ENCODE results near the gene SLC44A3.

Gene SLC44A3

GRCh38 chr1:94912263-94913184, 92.4 kb downstream of the SLC44A3 start:
- no peak for DNase-seq

GRCh38 chr1:94917251-94917650, 97.1 kb downstream of the SLC44A3 start:
- no peak for DNase-seq

- no peak for DNase-seq
Measured at GRCh38 chr1:94919241-94920030, 99.3 kb downstream of the SLC44A3 start.

GRCh38 chr1:94920061-94920460, 99.9 kb downstream of the SLC44A3 start:
- no peak for DNase-seq

- DNase-seq: no peak
Measured at GRCh38 chr1:94921977-94922376, 101.8 kb downstream of the SLC44A3 start.

GRCh38 chr1:94922761-94923331, 102.7 kb downstream of the SLC44A3 start:
- DNase-seq: no peak

GRCh38 chr1:94925004-94925403, 104.8 kb downstream of the SLC44A3 start:
- no peak for DNase-seq

GRCh38 chr1:94925561-94926125, 105.5 kb downstream of the SLC44A3 start:
- no peak for DNase-seq

- DNase-seq: no peak
Measured at GRCh38 chr1:94926126-94926914, 106.2 kb downstream of the SLC44A3 start.

- no peak for DNase-seq
Measured at GRCh38 chr1:94926915-94927404, 106.8 kb downstream of the SLC44A3 start, which contains the start of gene CNN3. Gene CNN3, minus strand, starts transcription at chr1:94927110. Its CDS starts 216 bp downstream, at chr1:94926894.

GRCh38 chr1:94927405-94928175, 107.4 kb downstream of the SLC44A3 start:
- DNase-seq: no peak

- DNase-seq: no peak
Measured at GRCh38 chr1:94928293-94928939, 108.3 kb downstream of the SLC44A3 start.

GRCh38 chr1:94929351-94930217, 109.4 kb downstream of the SLC44A3 start:
- no peak for DNase-seq

- no peak for DNase-seq
Measured at GRCh38 chr1:94931254-94931841, 111.2 kb downstream of the SLC44A3 start.

GRCh38 chr1:94934551-94934950, 114.4 kb downstream of the SLC44A3 start:
- no peak for DNase-seq

- DNase-seq: no peak
Measured at GRCh38 chr1:94935034-94935433, 114.9 kb downstream of the SLC44A3 start.

- DNase-seq: no peak
Measured at GRCh38 chr1:94935476-94935875, 115.3 kb downstream of the SLC44A3 start.

- DNase-seq: no peak
Measured at GRCh38 chr1:94936861-94937620, 116.9 kb downstream of the SLC44A3 start.

All from RPMI8226 (cell line).